Kidney capillary endothelial cell (primary cell): ENCODE results near the gene SYTL1.
A peak's percentile ranks its signal among the peaks of the same experiment; 100 is the strongest.
"Not testable (repeated sequence)": the region's sequence is repeated elsewhere in the genome, so short reads cannot be mapped to it uniquely, and the experiment has no call there.

Experiments used
- DNase-seq: peaks from one replicate; pipeline ENCODE4 v3.0.0-alpha.2; 2018; ENCODE audit warnings: low spot score

Gene SYTL1

GRCh38 chr1:27384797-27385196 is 43.0 kb downstream of the SYTL1 start:
- not testable (repeated sequence) for DNase-seq

- no peak for DNase-seq
These were observed 46.6 kb downstream of the SYTL1 start for GRCh38 chr1:27388337-27389005.

- no peak for DNase-seq
These were observed 49.8 kb downstream of the SYTL1 start for GRCh38 chr1:27391511-27392095.

GRCh38 chr1:27392096-27392777 is 50.4 kb downstream of the SYTL1 start, which contains the start of gene GPR3:
TSS of gene GPR3 (plus strand) at chr1:27392622. CDS start at chr1:27393799, 1,177 bp downstream.
- DNase-seq, result peak; percentile 92

GRCh38 chr1:27392778-27393635 is 51.2 kb downstream of the SYTL1 start:
- no peak for DNase-seq

- no peak for DNase-seq
These were observed 51.9 kb downstream of the SYTL1 start for GRCh38 chr1:27393641-27394281.

- DNase-seq, result no peak
These were observed 52.4 kb downstream of the SYTL1 start for GRCh38 chr1:27394282-27394658.

GRCh38 chr1:27394925-27395324 is 53.1 kb downstream of the SYTL1 start:
- no peak for DNase-seq

- DNase-seq, result no peak
These were observed 53.8 kb downstream of the SYTL1 start for GRCh38 chr1:27395441-27396195.

- DNase-seq, result no peak
These were observed 55.3 kb downstream of the SYTL1 start for GRCh38 chr1:27397110-27397509.

- no peak for DNase-seq
These were observed 55.9 kb downstream of the SYTL1 start for GRCh38 chr1:27397749-27398148.

- no peak for DNase-seq
These were observed 56.8 kb downstream of the SYTL1 start for GRCh38 chr1:27398405-27399149.

GRCh38 chr1:27399251-27400025 is 57.6 kb downstream of the SYTL1 start:
- DNase-seq, result no peak

GRCh38 chr1:27400082-27400962 is 58.5 kb downstream of the SYTL1 start:
- DNase-seq, result no peak

GRCh38 chr1:27400963-27401341 is 59.1 kb downstream of the SYTL1 start:
- no peak for DNase-seq

GRCh38 chr1:27402349-27402754 is 60.5 kb downstream of the SYTL1 start:
- DNase-seq, result no peak

GRCh38 chr1:27403065-27403726 is 61.4 kb downstream of the SYTL1 start:
- DNase-seq, result no peak
